CD14-positive monocyte (primary cell): ENCODE measurements around the gene SEMA6D. TPM values are rescaled to one million over a fixed set of nuclear protein-coding genes. Genes with fewer than 3 reads are reported as not detected.

Experiments used
- DNase-seq, 3 donors: peaks; one replicate each; pipeline ENCODE4 v3.0.0-alpha.2; 2011 to 2022
- H2AFZ ChIP-seq: 2 replicates; pipeline ENCODE4 v1.6.0; 2012; ENCODE audit warnings: mild to moderate bottlenecking, low read depth, low read length, inconsistent platforms; ENCODE audit not compliant: insufficient read depth, poor library complexity, severe bottlenecking
- H3K27ac ChIP-seq, 2 donors: 1 replicate in 1 of 2; 2 replicates in 1 of 2; pipeline ENCODE4 v1.5.1; 2012 to 2013; ENCODE audit warnings: low read length in 2 of 2, control low read depth in 1 of 2, inconsistent platforms in 1 of 2, low read depth in 1 of 2, mild to moderate bottlenecking in 1 of 2
- H3K27me3 ChIP-seq, 2 donors: one replicate each; pipeline versions ENCODE4 v1.6.0 to v1.6.1; 2011 to 2013; ENCODE audit warnings: low read length in 2 of 2; ENCODE audit not compliant: control insufficient read depth in 2 of 2, insufficient read depth in 2 of 2
- H3K36me3 ChIP-seq, 2 donors: replicated peaks in 1 of 2; 1 replicate in 1 of 2; 2 replicates in 1 of 2; pipeline versions ENCODE4 v1.5.1 to v1.6.1; 2012 to 2013; ENCODE audit warnings: low read length in 2 of 2, control low read depth in 1 of 2, inconsistent platforms in 1 of 2, mild to moderate bottlenecking in 1 of 2; ENCODE audit not compliant: insufficient read depth in 2 of 2, control insufficient read depth in 1 of 2
- H3K4me1 ChIP-seq, 2 donors: 1 replicate in 1 of 2; 2 replicates in 1 of 2; pipeline versions ENCODE4 v1.5.1 to v1.6.1; 2012 to 2013; ENCODE audit warnings: low read length in 2 of 2, control low read depth in 1 of 2, inconsistent platforms in 1 of 2, mild to moderate bottlenecking in 1 of 2, moderate library complexity in 1 of 2; ENCODE audit not compliant: insufficient read depth in 2 of 2, control insufficient read depth in 1 of 2
- H3K4me2 ChIP-seq: replicated peaks from 2 replicates; pipeline ENCODE3; 2012; ENCODE audit warnings: low read length, moderate library complexity, mild to moderate bottlenecking; ENCODE audit not compliant: poor library complexity, severe bottlenecking; ENCODE audit errors: extremely low read depth
- H3K4me3 ChIP-seq, 3 experiments: fragments of 200-600 bp in 1 of 3; sonication (generic) in 1 of 3; replicated peaks in 1 of 3; 1 replicate in 2 of 3; 2 replicates in 1 of 3; pipeline ENCODE4 v1.5.1; 2011 to 2013; ENCODE audit warnings: low read length in 3 of 3, mild to moderate bottlenecking in 3 of 3, control low read depth in 2 of 3, low read depth in 2 of 3, inconsistent platforms in 1 of 3, moderate library complexity in 1 of 3
- H3K79me2 ChIP-seq: 2 replicates; pipeline ENCODE4 v1.6.0; 2012; ENCODE audit warnings: mild to moderate bottlenecking, control low read depth, inconsistent platforms, low read length, moderate library complexity; ENCODE audit not compliant: insufficient read depth
- H3K9ac ChIP-seq: 2 replicates; pipeline ENCODE4 v1.6.0; 2017; ENCODE audit warnings: low read length, mild to moderate bottlenecking; ENCODE audit not compliant: insufficient read depth, poor library complexity, severe bottlenecking
- H3K9me3 ChIP-seq, 2 donors: replicated peaks in 1 of 2; 1 replicate in 1 of 2; 2 replicates in 1 of 2; pipeline versions ENCODE4 v1.5.1 to v1.6.1; 2012 to 2013; ENCODE audit warnings: low read length in 2 of 2, control low read depth in 1 of 2; ENCODE audit not compliant: control insufficient read depth in 1 of 2, insufficient read depth in 1 of 2
- H4K20me1 ChIP-seq: 2 replicates; pipeline ENCODE4 v1.6.0; 2012; ENCODE audit warnings: mild to moderate bottlenecking, low read length, control low read depth, moderate library complexity; ENCODE audit not compliant: insufficient read depth
- H3K27ac Mint-ChIP-seq, 7 donors: one replicate each; pipeline ENCODE4 v1.8.0; 2020; ENCODE audit warnings: mild to moderate bottlenecking in 7 of 7, mixed read lengths in 7 of 7, moderate library complexity in 6 of 7, inconsistent platforms in 2 of 7
- H3K27me3 Mint-ChIP-seq, 3 donors: one replicate each; pipeline ENCODE4 v1.8.0; 2021 to 2022; ENCODE audit warnings: low read depth in 3 of 3, mild to moderate bottlenecking in 3 of 3, mixed read lengths in 3 of 3, moderate library complexity in 3 of 3, inconsistent platforms in 1 of 3
- H3K36me3 Mint-ChIP-seq, 2 donors: one replicate each; pipeline ENCODE4 v1.8.0; 2020; ENCODE audit warnings: mixed read lengths in 2 of 2, inconsistent platforms in 1 of 2, mild to moderate bottlenecking in 1 of 2
- H3K4me1 Mint-ChIP-seq: one replicate; pipeline ENCODE4 v1.8.0; 2020; ENCODE audit warnings: mild to moderate bottlenecking, mixed read lengths
- H3K4me3 Mint-ChIP-seq, 2 donors: one replicate each; pipeline ENCODE4 v1.8.0; 2020; ENCODE audit warnings: mild to moderate bottlenecking in 2 of 2, mixed read lengths in 2 of 2, moderate library complexity in 1 of 2
- H3K9me3 Mint-ChIP-seq, 7 donors: one replicate each; pipeline ENCODE4 v1.8.0; 2020 to 2022; ENCODE audit warnings: mixed read lengths in 7 of 7, mild to moderate bottlenecking in 6 of 7, moderate library complexity in 6 of 7, inconsistent platforms in 2 of 7
- CTCF ChIP-seq: fragments of 200-600 bp; IDR thresholded peaks from one replicate; pipeline ENCODE4 v1.8.0; 2022; ENCODE audit warnings: antibody characterized with exemption, mild to moderate bottlenecking
- WGBS: methylation state at CpG from one replicate; pipeline ENCODE4 v1.1.5; 2013; ENCODE audit warnings: missing lambda C conversion rate; ENCODE audit not compliant: insufficient coverage; 5-methylcytosine and 5-hydroxymethylcytosine counted together
- intact Hi-C, 2 donors: fragments of 100-400 bp; cut with micrococcal nuclease; formaldehyde crosslinking; loops; one replicate each; pipeline versions ENCODE4 v1.15.0 to v1.15.1; 2023
- polyA plus RNA-seq, 3 donors: library from polyadenylated mRNA; depleted of rRNA in 1 of 3; unstranded in 2 of 3; stranded (reverse) in 1 of 3; fragments of 300-500 nt in 2 of 3; fragments of >200 nt in 1 of 3; fragmentation: Illumina TruSeq in 2 of 3; gene quantifications; 1 replicate in 2 of 3; 2 replicates in 1 of 3; pipeline ENCODE4 v1.2.3, GENCODE V29; 2012 to 2021

Gene SEMA6D
- polyA plus RNA-seq, 3 donors, result not detected

- Mint-ChIP-seq H3K36me3 (no peaks in the 10 kb centered on the region), H3K27me3 (peaks cover 0 to 3% (median 0%) of the 10 kb centered on the region in 3 donors), H3K27ac (peak overlapping the region in 2 of 7 donors; percentile 36 to 70), H3K4me1 (peaks cover 11% of the 10 kb centered on the region), H3K9me3 (peaks cover 0 to 3% (median 0%) of the 10 kb centered on the region in 7 donors), H3K4me3 (peak overlapping the region in 1 of 2 donors; percentile 52)
- Histone ChIP-seq H2AFZ (no peak overlapping the region), H4K20me1 (no peaks in the 10 kb centered on the region), H3K4me1 (peaks cover 6 to 8% of the 10 kb centered on the region in 2 donors), H3K4me2 (peak overlapping the region; percentile 5), H3K79me2 (no peaks in the 10 kb centered on the region), H3K4me3 (no peak overlapping the region), H3K36me3 (no peaks in the 10 kb centered on the region), H3K9me3 (no peaks in the 10 kb centered on the region), H3K27me3 (no peaks in the 10 kb centered on the region), H3K9ac (no peak overlapping the region), H3K27ac (no peak overlapping the region)
- DNase-seq, result no peak
- TF ChIP-seq CTCF, result no peak
- WGBS, result 3% methylated on average over 4 of the region's 5 CpGs
- intact Hi-C loops, result no loop called here
Observed at GRCh38 chr15:47673232-47673761, 44.0 kb upstream of the SEMA6D start.

- no peaks in the 10 kb centered on the region for H3K27me3 ChIP-seq
- H3K9me3 ChIP-seq, result no peaks in the 10 kb centered on the region
- peaks cover 0 to 4% (median 0%) of the 10 kb centered on the region in 3 donors for H3K27me3 Mint-ChIP-seq
- peaks cover 6 to 8% of the 10 kb centered on the region in 2 donors for H3K4me1 ChIP-seq
- no peak overlapping the region for H3K4me3 ChIP-seq
- H3K4me1 Mint-ChIP-seq, result peaks cover 11% of the 10 kb centered on the region
- H3K4me3 Mint-ChIP-seq, result no peak overlapping the region
- TF ChIP-seq CTCF, result no peak
- H4K20me1 ChIP-seq, result no peaks in the 10 kb centered on the region
- H3K9me3 Mint-ChIP-seq, result peaks cover 0 to 2% (median 0%) of the 10 kb centered on the region in 7 donors
- H3K79me2 ChIP-seq, result no peaks in the 10 kb centered on the region
- H2AFZ ChIP-seq, result no peak overlapping the region
- H3K36me3 Mint-ChIP-seq, result no peaks in the 10 kb centered on the region
- intact Hi-C loops, result no loop called here
- H3K4me2 ChIP-seq, result no peak overlapping the region
- DNase-seq, result no peak
- H3K27ac Mint-ChIP-seq, result no peak overlapping the region
- 92% methylated on average over 3 of the region's 8 CpGs for WGBS
- no peak overlapping the region for H3K9ac ChIP-seq
- H3K36me3 ChIP-seq, result no peaks in the 10 kb centered on the region
- H3K27ac ChIP-seq, result no peak overlapping the region
Observed at GRCh38 chr15:47674586-47675232, 42.6 kb upstream of the SEMA6D start.
